Measurements from ENCODE around the gene PIP. TPM values are rescaled to one million over a fixed set of nuclear protein-coding genes. Genes with fewer than 3 reads are reported as not detected.
"Not testable (repeated sequence)": the region's sequence is repeated elsewhere in the genome, so short reads cannot be mapped to it uniquely, and the experiment has no call there.

Gene PIP, protein sequence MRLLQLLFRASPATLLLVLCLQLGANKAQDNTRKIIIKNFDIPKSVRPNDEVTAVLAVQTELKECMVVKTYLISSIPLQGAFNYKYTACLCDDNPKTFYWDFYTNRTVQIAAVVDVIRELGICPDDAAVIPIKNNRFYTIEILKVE
- not detected for total RNA-seq

DNA sequence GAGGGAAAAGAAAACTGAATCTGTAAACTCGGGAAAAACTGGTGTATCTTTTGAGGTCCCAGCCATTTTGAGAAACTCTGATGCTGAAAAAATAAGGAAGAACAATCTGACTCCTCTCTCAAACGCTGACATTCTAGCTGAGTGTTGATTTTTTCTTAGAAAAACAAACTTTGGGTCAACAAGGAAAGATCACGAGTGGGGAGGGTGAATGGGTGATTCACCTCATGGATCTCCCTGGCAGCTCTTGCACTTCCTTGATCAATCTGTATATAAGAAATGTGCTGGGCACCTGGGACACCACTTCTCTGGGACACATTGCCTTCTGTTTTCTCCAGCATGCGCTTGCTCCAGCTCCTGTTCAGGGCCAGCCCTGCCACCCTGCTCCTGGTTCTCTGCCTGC, at the start of gene PIP:
PIP (plus strand) TSS at position 297 of the 400 bp plus-strand sequence; CDS start at position 337, 40 bp downstream.
- ATAC-seq (ENCODE audit: low read depth) (no peak), DNase-seq (no peak)
- no peaks in the 10 kb centered on the region for H3K36me3 Mint-ChIP-seq
- no peaks in the 10 kb centered on the region for H3K4me1 Mint-ChIP-seq
- no peak within 1 kb of the TSS for H3K4me3 Mint-ChIP-seq
- peaks cover 8% of the 10 kb centered on the region for H3K27me3 Mint-ChIP-seq
- POLR2A ChIA-PET = no interaction called here
- H3K27ac Mint-ChIP-seq = no peak within 1 kb of the TSS
- no peaks in the 10 kb centered on the region for H3K9me3 Mint-ChIP-seq

DNA sequence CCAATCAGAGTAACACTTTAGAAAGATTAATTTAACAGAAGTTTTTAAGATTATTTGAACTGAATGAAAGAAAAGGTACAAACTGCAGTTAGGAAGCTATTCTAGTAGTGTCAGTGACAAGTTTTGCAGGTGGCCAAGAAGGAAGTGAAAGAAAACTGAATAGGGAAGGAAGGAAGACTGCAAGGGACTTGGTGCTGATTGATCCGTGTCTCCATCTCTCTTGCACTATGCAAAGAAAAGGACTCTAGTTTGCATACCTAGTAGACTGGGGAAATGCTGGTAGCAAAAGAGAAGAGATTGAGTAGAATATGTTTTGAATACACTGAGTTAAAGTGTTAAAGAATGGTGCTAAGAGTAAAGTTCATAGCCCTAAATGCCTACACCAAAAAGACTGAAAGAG, 46.8 kb upstream of the PIP start:
- Mint-ChIP-seq H3K9me3 (peaks cover 4% of the 10 kb centered on the region), H3K27me3 (peaks cover 4% of the 10 kb centered on the region), H3K4me1 (no peaks in the 10 kb centered on the region), H3K36me3 (no peaks in the 10 kb centered on the region), H3K27ac (no peak overlapping the region), H3K4me3 (no peak overlapping the region)
- POLR2A ChIA-PET = no interaction called here
- DNase-seq (no peak), ATAC-seq (ENCODE audit: low read depth) (no peak)

DNA sequence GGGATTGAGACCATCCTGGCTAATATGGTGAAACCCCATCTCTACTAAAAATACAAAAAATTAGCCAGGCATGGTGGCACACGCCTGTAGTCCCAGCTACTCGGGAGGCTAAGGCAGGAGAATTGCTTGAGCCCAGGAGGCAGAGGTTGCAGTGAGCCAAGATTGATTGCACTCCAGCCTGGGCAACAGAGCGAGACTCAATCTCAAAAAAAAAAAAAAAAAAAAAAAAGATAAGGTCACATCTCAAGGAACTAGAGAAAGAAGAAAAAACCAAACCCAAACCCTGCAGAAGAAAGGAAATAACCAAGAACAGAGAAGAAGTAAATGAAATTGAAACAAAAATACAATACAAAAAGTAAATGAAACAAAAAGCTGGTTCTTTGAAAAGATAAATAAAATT, 46.3 kb upstream of the PIP start:
- H3K36me3 Mint-ChIP-seq; ATAC-seq (ENCODE audit: low read depth); H3K27me3 Mint-ChIP-seq; H3K4me3 Mint-ChIP-seq; H3K4me1 Mint-ChIP-seq; POLR2A ChIA-PET; H3K9me3 Mint-ChIP-seq; H3K27ac Mint-ChIP-seq; DNase-seq: not testable (repeated sequence)

DNA sequence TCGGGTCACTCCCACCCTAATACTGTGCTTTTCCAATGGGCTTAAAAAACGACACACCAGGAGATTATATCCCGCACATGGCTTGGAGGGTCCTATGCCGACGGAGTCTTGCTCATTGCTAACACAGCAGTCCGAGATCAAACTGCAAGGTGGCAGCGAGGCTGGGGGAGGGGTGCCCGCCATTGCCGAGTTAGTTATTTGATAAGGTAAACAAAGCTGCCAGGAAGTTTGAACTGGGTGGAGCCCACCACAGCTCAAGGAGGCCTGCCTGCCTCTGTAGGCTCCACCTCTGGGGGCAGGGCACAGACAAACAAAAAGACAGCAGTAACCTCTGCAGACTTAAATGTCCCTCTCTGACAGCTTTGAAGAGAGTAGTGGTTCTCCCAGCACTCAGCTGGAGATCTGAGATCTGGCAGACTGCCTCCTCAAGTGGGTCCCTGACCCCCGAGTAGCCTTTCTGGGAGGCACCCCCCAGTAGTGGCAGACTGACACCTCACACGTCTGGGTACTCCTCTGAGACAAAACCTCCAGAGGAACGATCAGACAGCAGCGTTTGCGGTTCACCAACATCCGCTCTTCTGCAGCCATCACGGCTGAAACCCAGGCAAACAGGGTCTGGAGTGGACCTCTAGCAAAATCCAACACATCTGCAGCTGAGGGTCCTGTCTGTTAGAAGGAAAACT, 43.2 kb upstream of the PIP start:
- H3K36me3 Mint-ChIP-seq = not testable (repeated sequence)

DNA sequence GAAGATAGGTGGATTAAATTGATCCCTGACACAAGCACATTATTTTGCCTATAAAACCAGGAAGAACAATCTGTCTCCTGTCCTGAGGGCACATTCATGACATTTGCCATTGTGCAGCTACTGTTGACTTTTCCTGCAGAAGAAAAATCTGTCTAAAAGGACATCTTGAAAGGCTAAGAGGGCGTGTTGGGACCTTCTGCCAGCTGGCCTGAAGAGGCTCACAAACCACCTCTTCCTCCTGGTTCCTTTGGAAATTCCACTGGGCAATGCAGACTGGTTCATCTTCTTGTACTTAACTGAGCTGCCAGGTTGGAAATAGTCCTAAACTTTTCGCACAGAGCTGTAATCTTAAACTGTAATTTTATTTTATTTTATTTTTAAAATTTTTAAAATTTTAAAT, 35.7 kb upstream of the PIP start:
- no peak for DNase-seq
- Mint-ChIP-seq H3K36me3 (no peaks in the 10 kb centered on the region), H3K27me3 (no peaks in the 10 kb centered on the region), H3K27ac (no peak overlapping the region), H3K4me1 (no peaks in the 10 kb centered on the region), H3K9me3 (peaks cover 3% of the 10 kb centered on the region), H3K4me3 (no peak overlapping the region)
- no peak for ATAC-seq (ENCODE audit: low read depth)
- POLR2A ChIA-PET = no interaction called here

More for the DNA sequence above, 43.2 kb upstream of the PIP start:
- H3K27me3 Mint-ChIP-seq; POLR2A ChIA-PET; ATAC-seq (ENCODE audit: low read depth); H3K4me3 Mint-ChIP-seq; H3K4me1 Mint-ChIP-seq; DNase-seq; H3K9me3 Mint-ChIP-seq; H3K27ac Mint-ChIP-seq: not testable (repeated sequence)

DNA sequence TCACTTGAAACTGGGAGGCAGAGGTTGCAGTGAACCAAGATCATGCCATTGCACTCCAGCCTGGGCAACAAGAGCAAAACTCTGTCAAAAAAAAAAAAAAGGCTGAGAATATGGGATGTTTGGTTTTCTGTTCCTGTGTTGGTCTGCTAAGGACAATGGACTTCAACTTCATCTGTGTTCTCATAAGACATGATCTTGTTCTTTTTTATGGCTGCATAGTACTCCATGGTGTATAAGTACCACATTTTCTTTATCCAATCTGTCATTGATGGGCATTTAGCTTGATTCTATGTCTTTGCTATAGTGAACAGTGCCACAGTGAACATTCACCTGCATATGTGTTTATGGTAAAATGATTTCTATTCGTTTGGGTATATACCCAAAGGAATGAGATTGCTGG, 32.3 kb upstream of the PIP start:
- H3K4me3 Mint-ChIP-seq; H3K36me3 Mint-ChIP-seq; POLR2A ChIA-PET; DNase-seq; H3K9me3 Mint-ChIP-seq; ATAC-seq (ENCODE audit: low read depth); H3K27me3 Mint-ChIP-seq; H3K27ac Mint-ChIP-seq; H3K4me1 Mint-ChIP-seq: not testable (repeated sequence)

DNA sequence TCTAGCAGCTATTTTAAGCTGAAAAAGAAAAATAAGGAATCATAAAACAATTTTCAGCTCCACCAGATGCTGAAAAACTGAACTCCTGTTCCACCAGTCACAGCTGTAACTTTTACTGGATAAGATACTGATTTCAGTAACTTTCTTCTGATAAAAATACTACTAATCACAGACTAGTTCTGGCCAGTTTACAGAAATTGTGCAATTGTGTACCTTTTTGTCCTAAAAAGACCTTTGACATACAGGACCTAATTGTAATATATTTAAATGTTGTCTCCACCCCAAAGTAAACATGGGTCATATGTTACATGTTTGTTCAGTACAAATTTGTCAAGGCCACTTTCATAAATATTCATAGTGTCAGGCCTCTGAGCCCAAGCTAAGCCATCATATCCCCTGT, 27.1 kb upstream of the PIP start:
- no peak for ATAC-seq (ENCODE audit: low read depth)
- no peak for DNase-seq
- no peaks in the 10 kb centered on the region for H3K36me3 Mint-ChIP-seq
- POLR2A ChIA-PET = no interaction called here
- no peak overlapping the region for H3K27ac Mint-ChIP-seq
- H3K4me3 Mint-ChIP-seq = no peak overlapping the region
- peaks cover 2% of the 10 kb centered on the region for H3K9me3 Mint-ChIP-seq
- no peaks in the 10 kb centered on the region for H3K4me1 Mint-ChIP-seq
- no peaks in the 10 kb centered on the region for H3K27me3 Mint-ChIP-seq

DNA sequence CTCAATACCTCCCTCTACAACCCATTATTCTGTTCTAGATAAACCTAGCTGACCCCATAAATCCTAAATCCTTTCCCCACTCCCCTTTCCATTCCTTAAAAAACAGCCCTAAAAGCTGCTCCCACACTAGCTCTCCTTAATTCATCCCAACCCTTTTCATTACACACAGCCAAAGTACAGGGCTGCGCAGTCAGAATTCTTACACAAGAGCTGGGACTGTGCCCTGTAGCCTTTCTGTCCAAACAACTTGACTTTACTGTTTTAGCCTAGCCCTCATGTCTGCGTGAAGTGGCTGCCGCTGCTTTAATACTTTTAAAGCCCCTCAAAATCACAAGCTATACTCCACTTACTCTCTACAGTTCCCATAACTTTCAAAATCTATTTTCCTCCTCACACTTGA, 23.9 kb upstream of the PIP start:
- H3K27ac Mint-ChIP-seq; ATAC-seq (ENCODE audit: low read depth); H3K4me1 Mint-ChIP-seq; H3K27me3 Mint-ChIP-seq; H3K9me3 Mint-ChIP-seq; DNase-seq; H3K36me3 Mint-ChIP-seq; H3K4me3 Mint-ChIP-seq; POLR2A ChIA-PET: not testable (repeated sequence)

DNA sequence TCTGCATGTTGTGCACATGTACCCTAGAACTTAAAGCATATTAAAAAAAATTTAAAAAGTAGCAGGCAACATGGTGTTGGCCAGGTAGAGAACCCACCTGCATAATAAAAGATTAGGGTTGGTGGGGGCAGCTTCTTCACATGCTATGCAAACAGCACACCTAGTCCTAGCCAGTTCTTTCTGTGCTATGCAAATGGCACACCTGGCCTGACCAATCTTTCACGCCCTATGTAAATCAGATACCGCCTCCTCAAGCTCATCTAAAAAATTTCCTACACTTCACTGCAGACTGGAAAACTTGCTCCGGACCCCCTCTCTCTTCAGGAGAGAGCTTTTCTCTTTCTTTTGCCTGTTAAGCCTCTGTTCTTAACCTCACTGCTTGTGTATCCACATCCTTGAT, 14.5 kb upstream of the PIP start:
- Mint-ChIP-seq H3K4me1 (no peaks in the 10 kb centered on the region), H3K4me3 (no peak overlapping the region), H3K9me3 (peaks cover 8% of the 10 kb centered on the region), H3K27me3 (no peaks in the 10 kb centered on the region), H3K36me3 (no peaks in the 10 kb centered on the region), H3K27ac (no peak overlapping the region)
- DNase-seq (no peak), ATAC-seq (ENCODE audit: low read depth) (no peak)
- POLR2A ChIA-PET = no interaction called here

DNA sequence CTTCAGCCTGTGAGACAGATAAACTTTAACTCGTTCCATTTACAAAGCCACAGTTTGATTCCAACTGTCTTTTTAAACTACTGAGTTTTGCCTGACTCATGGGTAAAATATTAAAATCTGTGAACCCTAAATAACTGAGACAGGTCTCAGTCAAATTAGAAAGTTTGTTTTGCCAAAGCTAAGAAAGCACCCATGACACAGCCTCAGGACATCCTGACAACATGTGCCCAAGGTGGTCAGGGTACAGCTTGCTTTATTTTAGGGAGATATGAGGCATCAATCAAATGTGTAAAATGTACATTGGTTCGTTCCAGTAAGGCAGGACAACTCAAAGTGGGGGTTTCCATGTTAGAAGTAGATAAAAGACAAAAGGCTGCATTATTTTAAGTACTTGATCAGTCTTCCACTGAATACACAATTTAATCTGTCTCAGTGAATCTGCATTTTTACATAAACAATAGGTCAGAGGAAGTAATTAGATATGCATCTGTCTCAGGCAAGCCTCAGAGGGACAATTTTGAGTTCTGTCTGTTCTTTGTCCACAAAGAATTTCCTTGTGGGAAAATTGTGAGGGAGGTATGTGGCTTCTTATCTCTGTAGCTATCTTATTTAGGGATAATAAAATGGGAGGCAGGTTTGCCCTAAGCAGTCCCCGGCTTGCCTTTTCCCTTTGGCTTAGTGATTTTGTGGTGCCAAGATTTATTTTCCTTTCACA, 11.0 kb upstream of the PIP start:
- H3K36me3 Mint-ChIP-seq = peaks cover 2% of the 10 kb centered on the region
- H3K9me3 Mint-ChIP-seq = peaks cover 4% of the 10 kb centered on the region
- no peaks in the 10 kb centered on the region for H3K4me1 Mint-ChIP-seq
- no peaks in the 10 kb centered on the region for H3K27me3 Mint-ChIP-seq
- no peak for ATAC-seq (ENCODE audit: low read depth)
- POLR2A ChIA-PET = no interaction called here
- H3K27ac Mint-ChIP-seq = no peak overlapping the region
- DNase-seq = no peak
- H3K4me3 Mint-ChIP-seq = no peak overlapping the region

DNA sequence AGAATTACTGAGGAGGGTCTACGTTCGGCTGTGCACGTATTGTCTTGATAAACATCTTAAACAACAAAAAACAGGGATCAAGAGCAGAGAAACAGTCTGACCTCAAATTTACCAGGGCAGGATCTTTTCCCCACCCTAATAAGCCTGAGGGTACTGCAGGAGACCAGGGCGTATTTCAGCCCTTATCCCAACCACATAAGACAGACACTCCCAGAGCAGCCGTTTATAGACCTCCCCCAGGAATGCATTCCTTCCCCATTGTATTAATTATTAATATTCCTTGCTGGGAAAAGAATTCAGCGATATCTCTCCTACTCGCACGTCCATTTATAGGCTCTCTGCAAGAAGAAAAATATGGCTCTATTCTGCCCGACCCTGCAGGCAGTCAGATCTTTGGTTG, 8.6 kb upstream of the PIP start:
- H3K27me3 Mint-ChIP-seq; POLR2A ChIA-PET; H3K9me3 Mint-ChIP-seq; ATAC-seq (ENCODE audit: low read depth); H3K4me3 Mint-ChIP-seq; H3K27ac Mint-ChIP-seq; H3K4me1 Mint-ChIP-seq; H3K36me3 Mint-ChIP-seq; DNase-seq: not testable (repeated sequence)

DNA sequence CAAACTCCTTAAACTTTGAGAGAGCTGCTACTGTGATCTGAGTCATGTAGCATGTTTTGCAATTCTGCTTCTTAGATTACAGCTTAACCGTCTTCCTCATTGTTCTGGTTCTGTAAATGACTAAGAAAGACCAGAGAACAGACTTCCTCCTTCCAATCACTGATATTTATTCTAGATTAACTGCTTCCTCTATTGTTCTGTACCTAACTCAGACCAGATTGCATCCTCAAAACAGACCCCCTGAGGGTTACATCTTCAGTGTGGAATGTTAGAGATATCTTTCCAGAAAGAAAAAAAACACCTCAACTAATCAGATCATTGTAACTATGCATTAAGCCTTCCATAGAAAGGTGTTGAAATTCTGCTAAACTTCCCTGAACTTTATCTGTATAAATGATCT, 5.7 kb upstream of the PIP start:
- DNase-seq (no peak), ATAC-seq (ENCODE audit: low read depth) (no peak)
- Mint-ChIP-seq H3K4me1 (no peaks in the 10 kb centered on the region), H3K36me3 (peaks cover 2% of the 10 kb centered on the region), H3K27ac (no peak overlapping the region), H3K9me3 (peaks cover 7% of the 10 kb centered on the region), H3K4me3 (no peak overlapping the region), H3K27me3 (peaks cover 4% of the 10 kb centered on the region)
- POLR2A ChIA-PET = no interaction called here

DNA sequence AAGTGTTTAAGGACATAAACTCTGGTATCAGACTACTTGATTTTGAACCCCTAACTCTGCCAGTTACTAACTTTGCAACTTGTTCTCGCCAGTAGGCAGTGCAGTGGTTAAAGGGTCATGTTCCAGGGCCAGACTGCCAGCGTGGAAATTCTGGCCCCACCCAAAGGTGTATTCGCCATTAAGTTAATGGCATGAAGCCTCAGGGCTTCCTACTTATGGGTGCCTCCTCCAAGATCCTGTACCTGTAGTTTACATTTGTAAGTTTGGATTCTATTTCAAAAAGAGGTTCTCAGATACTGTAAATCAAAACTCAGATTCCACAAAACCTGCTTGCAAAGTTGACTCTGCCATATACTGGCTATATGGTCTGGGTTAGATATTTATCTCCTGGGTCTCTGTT, 2.8 kb upstream of the PIP start:
- Mint-ChIP-seq H3K27ac (no peak overlapping the region), H3K27me3 (peaks cover 7% of the 10 kb centered on the region), H3K4me1 (no peaks in the 10 kb centered on the region), H3K36me3 (no peaks in the 10 kb centered on the region), H3K4me3 (no peak overlapping the region), H3K9me3 (peaks cover 4% of the 10 kb centered on the region)
- DNase-seq (no peak), ATAC-seq (ENCODE audit: low read depth) (no peak)
- POLR2A ChIA-PET = no interaction called here

DNA sequence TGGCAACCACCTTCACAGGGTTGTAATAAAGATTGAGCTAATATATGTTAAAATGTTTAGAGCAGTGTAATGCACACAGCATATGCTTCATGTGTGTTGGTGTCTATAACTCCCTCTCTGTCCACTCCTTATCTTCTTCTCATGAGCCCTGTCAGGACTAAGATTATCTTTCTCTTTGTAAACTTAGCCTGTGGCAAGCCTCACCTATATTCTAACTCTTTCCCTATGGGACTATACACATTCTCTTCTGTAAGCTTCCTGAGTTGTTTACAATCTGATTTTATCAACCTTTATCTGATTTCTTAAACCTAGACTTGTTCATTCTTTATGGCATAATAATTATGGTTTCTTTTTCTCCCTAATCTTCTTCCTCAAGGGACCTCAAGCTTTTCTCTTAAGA, 2.4 kb upstream of the PIP start:
- no peak overlapping the region for H3K27ac Mint-ChIP-seq
- no peaks in the 10 kb centered on the region for H3K4me1 Mint-ChIP-seq
- H3K27me3 Mint-ChIP-seq = peaks cover 7% of the 10 kb centered on the region
- H3K36me3 Mint-ChIP-seq = no peaks in the 10 kb centered on the region
- no peak overlapping the region for H3K4me3 Mint-ChIP-seq
- no peak for DNase-seq
- POLR2A ChIA-PET = no interaction called here
- H3K9me3 Mint-ChIP-seq = peaks cover 3% of the 10 kb centered on the region
- no peak for ATAC-seq (ENCODE audit: low read depth)
